Progenitor cell of endocrine pancreas (in vitro differentiated cells): Measurements from ENCODE around the gene PON2. TPM values are rescaled to one million over a fixed set of nuclear protein-coding genes. Genes with fewer than 3 reads are reported as not detected.
"Not testable (repeated sequence)": the region's sequence is repeated elsewhere in the genome, so short reads cannot be mapped to it uniquely, and the experiment has no call there.

Source experiments
- DNase-seq: peaks from one replicate; pipeline ENCODE4 v3.0.0; 2021; ENCODE audit warnings: low spot score; ENCODE audit not compliant: unreplicated experiment
- H3K27ac Mint-ChIP-seq: 2 replicates; pipeline ENCODE4 v1.8.0; 2021; ENCODE audit warnings: mild to moderate bottlenecking, moderate library complexity, mixed read lengths
- H3K27me3 Mint-ChIP-seq: 2 replicates; pipeline ENCODE4 v1.8.0; 2021; ENCODE audit warnings: mixed read lengths
- H3K36me3 Mint-ChIP-seq: 2 replicates; pipeline ENCODE4 v1.8.0; 2022; ENCODE audit warnings: mixed read lengths; ENCODE audit not compliant: insufficient read depth
- H3K4me1 Mint-ChIP-seq: 2 replicates; pipeline ENCODE4 v1.8.0; 2021; ENCODE audit warnings: low read depth, mixed read lengths
- H3K4me3 Mint-ChIP-seq: 2 replicates; pipeline ENCODE4 v1.8.0; 2021; ENCODE audit warnings: low read depth, mild to moderate bottlenecking, moderate library complexity, mixed read lengths
- H3K9me3 Mint-ChIP-seq: 2 replicates; pipeline ENCODE4 v1.8.0; 2021; ENCODE audit warnings: low read depth, mixed read lengths
- CTCF ChIP-seq: fragments of 200-600 bp; sonication (generic); IDR thresholded peaks from one replicate; pipeline ENCODE4 v1.5.0; 2021; ENCODE audit warnings: antibody characterized with exemption, mild to moderate bottlenecking; ENCODE audit not compliant: unreplicated experiment
- total RNA-seq: library from RNA; stranded (reverse); gene quantifications from 2 replicates; pipeline ENCODE4 v1.2.1, GENCODE V29; 2021

The PON2 gene
- total RNA-seq, 1 donor from 2014 or later = 145 TPM

GRCh38 chr7:95395755-95396135, 39.1 kb downstream of the PON2 start:
- Mint-ChIP-seq H3K27ac (no peak overlapping the region), H3K4me3 (no peak overlapping the region), H3K27me3 (no peaks in the 10 kb centered on the region), H3K9me3 (no peaks in the 10 kb centered on the region), H3K36me3 (no peaks in the 10 kb centered on the region), H3K4me1 (peaks cover 2% of the 10 kb centered on the region)
- DNase-seq = no peak
- no peak for TF ChIP-seq CTCF

- Mint-ChIP-seq H3K27ac (no peak overlapping the region), H3K4me1 (peaks cover 2% of the 10 kb centered on the region), H3K36me3 (no peaks in the 10 kb centered on the region), H3K27me3 (no peaks in the 10 kb centered on the region), H3K9me3 (no peaks in the 10 kb centered on the region), H3K4me3 (no peak overlapping the region)
- TF ChIP-seq CTCF = no peak
- DNase-seq = no peak
These were observed 40.5 kb downstream of the PON2 start for GRCh38 chr7:95394370-95394769.

DNA sequence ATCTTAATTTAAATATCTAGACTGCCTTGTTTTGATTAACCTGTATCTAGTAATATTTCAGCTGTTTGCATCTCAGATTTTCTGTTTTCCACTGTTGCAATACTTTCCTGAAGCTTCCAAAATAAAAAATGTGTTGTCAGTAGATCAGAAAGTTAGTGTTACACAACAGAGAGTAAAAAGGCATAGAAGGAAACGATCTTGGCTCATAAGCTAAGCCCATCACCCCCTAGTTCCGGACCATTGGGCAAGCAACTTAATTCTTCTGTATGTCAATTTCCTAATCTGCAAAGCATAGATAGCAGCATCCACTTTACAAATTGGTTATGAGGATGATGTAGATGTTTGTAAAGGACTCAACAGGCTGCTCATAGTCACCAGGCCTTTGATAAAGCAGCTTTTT, 43.1 kb downstream of the PON2 start:
- no peak overlapping the region for H3K4me3 Mint-ChIP-seq
- no peaks in the 10 kb centered on the region for H3K4me1 Mint-ChIP-seq
- H3K36me3 Mint-ChIP-seq = no peaks in the 10 kb centered on the region
- H3K27me3 Mint-ChIP-seq = no peaks in the 10 kb centered on the region
- DNase-seq = no peak
- no peak for TF ChIP-seq CTCF
- H3K27ac Mint-ChIP-seq = no peak overlapping the region
- peaks cover 6% of the 10 kb centered on the region for H3K9me3 Mint-ChIP-seq

GRCh38 chr7:95389516-95389915, 45.3 kb downstream of the PON2 start:
- H3K27me3 Mint-ChIP-seq = no peaks in the 10 kb centered on the region
- TF ChIP-seq CTCF = no peak
- no peaks in the 10 kb centered on the region for H3K36me3 Mint-ChIP-seq
- H3K9me3 Mint-ChIP-seq = peaks cover 8% of the 10 kb centered on the region
- no peak for DNase-seq
- no peak overlapping the region for H3K4me3 Mint-ChIP-seq
- no peak overlapping the region for H3K27ac Mint-ChIP-seq
- H3K4me1 Mint-ChIP-seq = no peaks in the 10 kb centered on the region

DNA sequence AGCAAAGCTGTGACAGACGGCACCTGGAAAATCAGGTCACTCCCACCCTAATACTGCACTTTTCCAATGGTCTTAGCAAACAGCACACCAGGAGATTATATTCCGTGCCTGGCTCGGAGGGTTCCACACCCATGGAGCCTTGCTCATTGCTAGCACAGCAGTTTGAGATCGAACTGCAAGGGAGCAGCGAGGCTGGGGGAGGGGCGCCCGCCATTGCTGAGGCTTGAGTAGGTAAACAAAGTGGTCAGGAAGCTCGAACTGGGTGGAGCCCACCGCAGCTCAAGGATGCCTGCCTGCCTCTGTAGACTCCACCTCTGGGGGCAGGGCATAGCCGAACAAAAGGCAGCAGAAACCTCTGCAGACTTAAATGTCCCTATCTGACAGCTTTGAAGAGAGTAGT, 55.4 kb downstream of the PON2 start:
- H3K9me3 Mint-ChIP-seq = peaks cover 27% of the 10 kb centered on the region
- not testable (repeated sequence) for H3K27ac Mint-ChIP-seq, H3K27me3 Mint-ChIP-seq, H3K4me1 Mint-ChIP-seq, H3K36me3 Mint-ChIP-seq, H3K4me3 Mint-ChIP-seq, DNase-seq

DNA sequence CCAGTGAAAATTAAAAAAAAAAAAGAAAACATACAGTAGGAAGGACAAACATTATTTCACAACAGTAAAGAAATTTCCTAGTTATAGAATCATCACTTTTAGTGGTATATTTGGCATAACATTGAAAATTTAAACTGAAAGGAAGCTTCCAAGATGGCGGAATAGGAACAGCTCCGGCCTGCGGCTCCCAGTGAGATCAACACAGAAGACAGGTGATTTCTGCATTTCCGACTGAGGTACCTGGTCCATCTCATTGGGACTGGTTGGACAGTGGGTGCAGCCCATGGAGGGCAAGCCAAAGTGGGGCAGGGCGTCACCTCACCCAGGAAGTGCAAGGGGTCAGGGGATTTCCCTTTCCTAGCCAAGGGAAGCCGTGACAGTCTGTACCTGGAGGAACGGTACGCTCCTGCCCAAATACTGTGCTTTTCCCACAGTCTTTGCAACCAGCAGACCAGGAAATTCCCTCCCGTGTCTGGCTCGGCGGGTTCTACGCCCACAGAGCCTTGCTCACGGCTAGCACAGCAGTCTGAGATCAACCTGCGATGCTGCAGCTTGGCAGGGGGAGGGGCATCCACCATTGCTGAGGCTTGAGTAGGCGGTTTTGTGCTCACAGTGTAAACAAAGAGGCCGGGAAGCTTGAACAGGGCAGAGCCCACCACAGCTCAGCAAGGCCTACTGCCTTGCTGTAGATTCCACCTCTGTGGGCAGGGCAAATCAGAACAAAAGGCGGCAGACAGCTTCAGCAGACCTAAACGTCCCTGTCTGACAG, 58.0 kb downstream of the PON2 start:
- Mint-ChIP-seq H3K27me3 (no peaks in the 10 kb centered on the region), H3K36me3 (no peaks in the 10 kb centered on the region), H3K4me1 (peaks cover 1% of the 10 kb centered on the region), H3K27ac (no peak overlapping the region), H3K9me3 (peaks cover 22% of the 10 kb centered on the region), H3K4me3 (no peak overlapping the region)
- no peak for DNase-seq
- no peak for TF ChIP-seq CTCF
